Neural progenitor cell (in vitro differentiated cells): ENCODE data around the gene LRRC61. TPM values are rescaled to one million over a fixed set of nuclear protein-coding genes. Genes with fewer than 3 reads are reported as not detected.
"Not testable (repeated sequence)": the region's sequence is repeated elsewhere in the genome, so short reads cannot be mapped to it uniquely, and the experiment has no call there.

Experiments used
- DNase-seq: peaks from one replicate; pipeline ENCODE4 v3.0.0-alpha.2; 2016; ENCODE audit warnings: low spot score
- H2AFZ ChIP-seq: fragments of 200-600 bp; sonication (generic); replicated peaks from 2 replicates; pipeline ENCODE4 v1.6.1; 2016; ENCODE audit warnings: antibody characterized with exemption
- H3F3A ChIP-seq: fragments of 200-600 bp; sonication (generic); 2 replicates; pipeline ENCODE4 v1.6.1; 2016; ENCODE audit warnings: antibody characterized with exemption, low read depth
- H3K27ac ChIP-seq: fragments of 200-600 bp; sonication (generic); 2 replicates; pipeline ENCODE4 v1.5.1; 2016; ENCODE audit warnings: mild to moderate bottlenecking
- H3K27me3 ChIP-seq: fragments of 200-600 bp; sonication (generic); 2 replicates; pipeline ENCODE4 v1.6.1; 2016; ENCODE audit warnings: mild to moderate bottlenecking, moderate library complexity
- H3K36me3 ChIP-seq: fragments of 200-600 bp; sonication (generic); 2 replicates; pipeline ENCODE4 v1.5.1; 2016
- H3K4me1 ChIP-seq: fragments of 200-600 bp; sonication (generic); 2 replicates; pipeline ENCODE4 v1.6.1; 2016; ENCODE audit warnings: mixed run types
- H3K4me2 ChIP-seq: fragments of 200-600 bp; sonication (generic); 2 replicates; pipeline ENCODE4 v1.6.1; 2016
- H3K4me3 ChIP-seq: fragments of 200-600 bp; sonication (generic); 2 replicates; pipeline ENCODE4 v1.5.1; 2016
- H3K79me2 ChIP-seq: fragments of 200-600 bp; sonication (generic); 2 replicates; pipeline ENCODE4 v1.6.1; 2016; ENCODE audit warnings: low read depth
- H3K9ac ChIP-seq: fragments of 200-600 bp; sonication (generic); 2 replicates; pipeline ENCODE4 v1.6.1; 2016
- H3K9me3 ChIP-seq: fragments of 200-600 bp; sonication (generic); 2 replicates; pipeline ENCODE4 v1.5.1; 2016; ENCODE audit warnings: low read depth
- H4K20me1 ChIP-seq: fragments of 200-600 bp; sonication (generic); 2 replicates; pipeline ENCODE4 v1.6.1; 2016; ENCODE audit warnings: low read depth
- H3K27ac Mint-ChIP-seq: 3 replicates; pipeline ENCODE4 v1.8.0; 2021; ENCODE audit warnings: mixed read lengths
- H3K27me3 Mint-ChIP-seq: 2 replicates; pipeline ENCODE4 v1.8.0; 2022; ENCODE audit warnings: low read depth, mild to moderate bottlenecking, inconsistent platforms, moderate library complexity, mixed read lengths; ENCODE audit not compliant: insufficient read depth
- H3K36me3 Mint-ChIP-seq: 3 replicates; pipeline ENCODE4 v1.8.0; 2021; ENCODE audit warnings: mixed read lengths
- H3K4me1 Mint-ChIP-seq: 3 replicates; pipeline ENCODE4 v1.8.0; 2021; ENCODE audit warnings: mixed read lengths
- H3K4me3 Mint-ChIP-seq: 3 replicates; pipeline ENCODE4 v1.8.0; 2021; ENCODE audit warnings: mild to moderate bottlenecking, moderate library complexity, mixed read lengths
- H3K9me3 Mint-ChIP-seq: 3 replicates; pipeline ENCODE4 v1.8.0; 2020; ENCODE audit warnings: mixed read lengths
- EZH2 ChIP-seq: fragments of 200-600 bp; sonication (generic); IDR thresholded peaks from 2 replicates; pipeline ENCODE4 v1.6.1; 2017; ENCODE audit warnings: antibody characterized with exemption, mild to moderate bottlenecking, moderate library complexity
- EZH2phosphoT487 ChIP-seq: fragments of 200-600 bp; sonication (generic); IDR thresholded peaks from 2 replicates; pipeline ENCODE4 v1.6.1; 2017; ENCODE audit warnings: antibody characterized with exemption
- total RNA-seq: library from RNA; depleted of rRNA; stranded (reverse); fragments of >200 nt; gene quantifications from 2 replicates; pipeline ENCODE4 v1.2.3, GENCODE V29; 2015; ENCODE audit warnings: low replicate concordance
- TF ChIP-seq, protein P1 (sequence below): fragments of 200-600 bp; sonication (generic); IDR thresholded peaks from 2 replicates; pipeline ENCODE4 v1.5.1; 2017; ENCODE audit warnings: antibody characterized with exemption, mild to moderate bottlenecking

Gene LRRC61
- total RNA-seq, 1 donor from 2014 or later: 2.0 TPM

DNA sequence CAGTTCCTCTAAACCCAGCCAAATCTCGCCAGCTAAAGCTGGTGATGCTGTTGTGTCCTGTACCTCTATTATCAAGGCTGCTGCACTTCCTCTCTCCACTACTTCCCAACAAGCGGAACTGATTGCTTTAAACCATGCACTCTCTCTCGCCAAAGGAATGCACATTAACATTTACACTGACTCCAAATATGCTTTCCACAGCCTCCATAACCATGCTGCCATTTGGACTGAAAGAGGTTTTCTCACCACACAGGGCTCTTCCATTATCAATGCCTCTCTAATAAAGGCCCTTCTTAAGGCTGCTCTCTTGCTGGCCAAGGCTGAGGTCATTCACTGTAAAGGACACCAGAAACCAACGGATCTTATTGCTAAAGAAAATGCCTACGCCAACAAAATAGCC, 11.4 kb upstream of the LRRC61 start:
- Mint-ChIP-seq H3K4me3 (no peak overlapping the region), H3K36me3 (no peaks in the 10 kb centered on the region), H3K9me3 (no peaks in the 10 kb centered on the region), H3K27me3 (peaks cover 2% of the 10 kb centered on the region), H3K4me1 (peaks cover 15% of the 10 kb centered on the region), H3K27ac (no peak overlapping the region)
- H3K9ac ChIP-seq: no peak overlapping the region
- no peak overlapping the region for H3K27ac ChIP-seq
- no peaks in the 10 kb centered on the region for H3K9me3 ChIP-seq
- peaks cover 31% of the 10 kb centered on the region for H3K27me3 ChIP-seq
- H3K4me2 ChIP-seq: no peak overlapping the region
- TF ChIP-seq, protein P1, sequence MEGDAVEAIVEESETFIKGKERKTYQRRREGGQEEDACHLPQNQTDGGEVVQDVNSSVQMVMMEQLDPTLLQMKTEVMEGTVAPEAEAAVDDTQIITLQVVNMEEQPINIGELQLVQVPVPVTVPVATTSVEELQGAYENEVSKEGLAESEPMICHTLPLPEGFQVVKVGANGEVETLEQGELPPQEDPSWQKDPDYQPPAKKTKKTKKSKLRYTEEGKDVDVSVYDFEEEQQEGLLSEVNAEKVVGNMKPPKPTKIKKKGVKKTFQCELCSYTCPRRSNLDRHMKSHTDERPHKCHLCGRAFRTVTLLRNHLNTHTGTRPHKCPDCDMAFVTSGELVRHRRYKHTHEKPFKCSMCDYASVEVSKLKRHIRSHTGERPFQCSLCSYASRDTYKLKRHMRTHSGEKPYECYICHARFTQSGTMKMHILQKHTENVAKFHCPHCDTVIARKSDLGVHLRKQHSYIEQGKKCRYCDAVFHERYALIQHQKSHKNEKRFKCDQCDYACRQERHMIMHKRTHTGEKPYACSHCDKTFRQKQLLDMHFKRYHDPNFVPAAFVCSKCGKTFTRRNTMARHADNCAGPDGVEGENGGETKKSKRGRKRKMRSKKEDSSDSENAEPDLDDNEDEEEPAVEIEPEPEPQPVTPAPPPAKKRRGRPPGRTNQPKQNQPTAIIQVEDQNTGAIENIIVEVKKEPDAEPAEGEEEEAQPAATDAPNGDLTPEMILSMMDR: no peak
- TF ChIP-seq EZH2 (no peak), EZH2phosphoT487 (no peak)
- H3K79me2 ChIP-seq: no peaks in the 10 kb centered on the region
- no peaks in the 10 kb centered on the region for H3K4me1 ChIP-seq
- H3K36me3 ChIP-seq: no peaks in the 10 kb centered on the region
- no peak overlapping the region for H3K4me3 ChIP-seq
- no peak overlapping the region for H2AFZ ChIP-seq
- H4K20me1 ChIP-seq: no peaks in the 10 kb centered on the region
- no peaks in the 10 kb centered on the region for H3F3A ChIP-seq
- DNase-seq: no peak

DNA sequence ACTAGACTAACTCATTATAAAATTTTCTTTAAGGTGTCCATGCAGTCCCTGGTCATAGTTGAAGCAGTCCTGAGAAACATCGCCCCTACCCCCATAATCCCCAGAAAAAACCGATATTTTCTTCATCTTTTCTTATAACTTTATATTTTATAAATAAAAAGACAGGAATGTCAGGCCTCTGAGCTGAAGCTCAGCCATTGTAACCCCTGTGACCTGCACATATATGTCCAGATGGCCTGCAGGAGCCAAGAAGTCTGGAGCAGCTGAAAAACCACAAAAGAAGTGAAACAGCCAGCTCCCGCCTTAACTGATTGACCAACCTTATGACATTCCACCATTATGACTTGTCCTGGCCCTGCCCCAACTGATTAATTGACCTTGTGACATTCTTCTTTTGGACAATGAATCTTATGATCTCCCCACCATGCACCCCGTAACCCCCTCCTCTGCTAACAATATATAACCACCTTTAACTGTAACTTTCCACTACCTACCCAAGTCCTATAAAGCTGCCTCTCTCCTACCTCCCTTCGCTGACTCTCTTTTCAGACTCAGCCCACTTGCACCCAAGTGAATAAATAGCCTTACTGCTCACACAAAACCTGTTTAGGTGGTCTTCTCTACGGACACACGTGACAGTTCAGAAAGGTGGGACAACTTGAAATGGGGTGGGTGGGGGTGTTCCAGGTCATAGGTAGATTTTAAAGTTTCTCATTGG, 10.3 kb upstream of the LRRC61 start:
- not testable (repeated sequence) for H3K27me3 Mint-ChIP-seq, H3K36me3 ChIP-seq, H4K20me1 ChIP-seq, H2AFZ ChIP-seq, H3K27ac ChIP-seq, H3K4me3 Mint-ChIP-seq, DNase-seq, H3K4me1 ChIP-seq, H3F3A ChIP-seq, H3K4me3 ChIP-seq, H3K9me3 ChIP-seq, H3K9ac ChIP-seq, H3K36me3 Mint-ChIP-seq, H3K27ac Mint-ChIP-seq, H3K79me2 ChIP-seq, H3K4me2 ChIP-seq, H3K9me3 Mint-ChIP-seq
- H3K4me1 Mint-ChIP-seq: peaks cover 15% of the 10 kb centered on the region
- H3K27me3 ChIP-seq: peaks cover 28% of the 10 kb centered on the region

DNA sequence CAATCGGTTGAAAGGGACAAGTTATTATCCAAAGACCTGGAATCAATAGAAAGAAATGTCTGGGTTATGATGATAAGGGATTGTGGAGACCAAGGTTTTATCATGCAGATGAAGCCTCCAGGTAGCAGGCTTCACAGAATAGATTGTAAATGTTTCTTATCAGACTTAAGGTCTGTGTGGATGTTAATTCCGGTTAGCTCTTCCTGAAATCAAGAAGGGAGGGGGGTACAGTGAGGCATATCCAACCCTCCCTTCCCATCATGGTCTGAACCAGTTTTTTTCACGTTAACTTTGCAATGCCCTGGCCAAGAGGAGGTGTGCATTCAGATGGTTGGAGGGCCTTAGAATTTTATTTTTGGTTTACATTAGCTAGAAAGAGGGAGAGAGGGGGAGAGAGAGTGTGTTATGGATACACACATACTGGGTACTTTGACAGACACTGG, 9.8 kb upstream of the LRRC61 start:
- H3K9me3 ChIP-seq: no peaks in the 10 kb centered on the region
- Mint-ChIP-seq H3K4me3 (no peak overlapping the region), H3K27ac (no peak overlapping the region), H3K4me1 (peaks cover 13% of the 10 kb centered on the region), H3K36me3 (no peaks in the 10 kb centered on the region), H3K27me3 (peaks cover 3% of the 10 kb centered on the region), H3K9me3 (no peaks in the 10 kb centered on the region)
- H3K27me3 ChIP-seq: peaks cover 24% of the 10 kb centered on the region
- H3K9ac ChIP-seq: no peak overlapping the region
- no peaks in the 10 kb centered on the region for H3K79me2 ChIP-seq
- no peaks in the 10 kb centered on the region for H4K20me1 ChIP-seq
- TF ChIP-seq, protein P1: no peak
- no peak for TF ChIP-seq EZH2
- no peak for TF ChIP-seq EZH2phosphoT487
- H3K27ac ChIP-seq: no peak overlapping the region
- no peak overlapping the region for H3K4me2 ChIP-seq
- no peak for DNase-seq
- no peaks in the 10 kb centered on the region for H3K36me3 ChIP-seq
- H3K4me3 ChIP-seq: no peak overlapping the region
- H2AFZ ChIP-seq: no peak overlapping the region
- H3F3A ChIP-seq: peaks cover 8% of the 10 kb centered on the region
- H3K4me1 ChIP-seq: no peaks in the 10 kb centered on the region

DNA sequence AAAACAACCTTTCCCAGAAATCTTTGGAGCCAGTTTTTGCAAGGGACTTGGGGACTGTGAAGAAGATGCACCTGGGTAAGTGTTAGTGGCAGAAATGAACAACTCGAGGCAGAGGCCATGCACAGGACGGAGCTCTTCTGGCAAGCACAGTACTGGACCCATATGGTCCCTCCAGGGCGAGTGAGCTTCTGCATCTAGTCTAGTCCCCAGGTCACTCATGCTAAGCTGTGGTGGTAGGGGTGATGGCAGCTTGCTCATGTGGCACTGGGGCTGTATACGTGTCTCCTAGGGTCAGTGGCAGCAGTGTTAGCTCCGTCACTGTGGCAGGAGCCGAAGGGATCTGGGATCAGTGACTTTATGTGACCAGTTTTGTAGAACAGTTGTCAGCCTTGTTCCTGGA, 9.3 kb upstream of the LRRC61 start:
- Mint-ChIP-seq H3K36me3 (no peaks in the 10 kb centered on the region), H3K27me3 (peaks cover 3% of the 10 kb centered on the region), H3K4me1 (peaks cover 13% of the 10 kb centered on the region), H3K9me3 (no peaks in the 10 kb centered on the region), H3K4me3 (no peak overlapping the region), H3K27ac (no peak overlapping the region)
- Histone ChIP-seq H2AFZ (no peak overlapping the region), H3K4me3 (no peak overlapping the region), H3K27me3 (peaks cover 19% of the 10 kb centered on the region), H3K36me3 (no peaks in the 10 kb centered on the region), H3K4me2 (no peak overlapping the region), H3K79me2 (no peaks in the 10 kb centered on the region), H3K9me3 (no peaks in the 10 kb centered on the region), H3K27ac (no peak overlapping the region), H4K20me1 (no peaks in the 10 kb centered on the region), H3F3A (peaks cover 10% of the 10 kb centered on the region), H3K4me1 (no peaks in the 10 kb centered on the region), H3K9ac (no peak overlapping the region)
- TF ChIP-seq, protein P1: no peak
- no peak for TF ChIP-seq EZH2phosphoT487
- TF ChIP-seq EZH2: no peak
- no peak for DNase-seq
